Stimulated activated CD8-positive, alpha-beta memory T cell treated with anti-CD3 and anti-CD28 coated beads, Interleukin-15, amount 100 ng/mL, for 48 hours (primary cell): ENCODE data around the gene PEX5.
"Not testable (repeated sequence)": the region's sequence is repeated elsewhere in the genome, so short reads cannot be mapped to it uniquely, and the experiment has no call there.

ENCODE experiments used
- DNase-seq, 2 donors: peaks; one replicate each; pipeline ENCODE4 v3.0.0-alpha.2; 2020; ENCODE audit warnings: low read depth in 2 of 2

Gene PEX5

DNA sequence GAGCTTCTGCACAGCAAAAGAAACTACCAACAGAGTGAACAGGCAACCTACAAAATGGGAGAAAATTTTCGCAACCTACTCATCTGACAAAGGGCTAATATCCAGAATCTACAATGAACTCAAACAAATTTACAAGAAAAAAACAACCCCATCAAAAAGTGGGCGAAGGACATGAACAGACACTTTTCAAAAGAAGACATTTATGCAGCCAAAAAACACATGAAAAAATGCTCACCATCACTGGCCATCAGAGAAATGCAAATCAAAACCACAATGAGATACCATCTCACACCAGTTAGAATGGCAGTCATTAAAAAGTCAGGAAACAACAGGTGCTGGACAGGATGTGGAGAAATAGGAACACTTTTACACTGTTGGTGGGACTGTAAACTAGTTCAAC, 24.3 kb downstream of the PEX5 start:
- not testable (repeated sequence) for DNase-seq

DNA sequence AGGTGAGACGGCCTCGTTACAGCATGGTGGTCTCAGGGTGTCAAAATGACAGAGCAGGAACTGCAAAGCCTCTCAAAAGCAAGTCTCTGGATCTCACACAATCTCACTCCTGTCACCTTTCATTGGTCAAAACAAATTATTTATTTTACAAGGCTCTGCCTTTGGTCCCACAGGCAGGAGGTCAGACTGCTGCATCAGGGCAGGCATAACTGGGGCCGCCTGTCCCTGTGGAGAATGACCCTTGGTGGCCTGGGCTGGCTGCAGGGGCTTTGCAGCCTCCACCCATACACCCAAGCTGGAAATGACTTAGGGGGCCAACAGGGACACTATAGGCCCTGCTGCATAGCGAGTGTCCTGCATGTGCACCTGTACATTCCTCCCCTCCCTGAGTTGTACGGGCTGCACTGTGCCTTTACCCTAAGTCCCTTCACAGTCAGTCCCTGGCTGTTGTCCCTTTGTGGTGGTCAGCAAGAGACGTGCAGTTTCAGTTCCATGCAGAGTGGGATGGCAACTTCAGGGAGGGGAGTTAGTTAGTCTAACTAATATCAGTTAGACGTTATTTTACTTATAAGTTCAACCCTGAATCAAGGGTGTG, 28.1 kb downstream of the PEX5 start:
- no peak for DNase-seq

DNA sequence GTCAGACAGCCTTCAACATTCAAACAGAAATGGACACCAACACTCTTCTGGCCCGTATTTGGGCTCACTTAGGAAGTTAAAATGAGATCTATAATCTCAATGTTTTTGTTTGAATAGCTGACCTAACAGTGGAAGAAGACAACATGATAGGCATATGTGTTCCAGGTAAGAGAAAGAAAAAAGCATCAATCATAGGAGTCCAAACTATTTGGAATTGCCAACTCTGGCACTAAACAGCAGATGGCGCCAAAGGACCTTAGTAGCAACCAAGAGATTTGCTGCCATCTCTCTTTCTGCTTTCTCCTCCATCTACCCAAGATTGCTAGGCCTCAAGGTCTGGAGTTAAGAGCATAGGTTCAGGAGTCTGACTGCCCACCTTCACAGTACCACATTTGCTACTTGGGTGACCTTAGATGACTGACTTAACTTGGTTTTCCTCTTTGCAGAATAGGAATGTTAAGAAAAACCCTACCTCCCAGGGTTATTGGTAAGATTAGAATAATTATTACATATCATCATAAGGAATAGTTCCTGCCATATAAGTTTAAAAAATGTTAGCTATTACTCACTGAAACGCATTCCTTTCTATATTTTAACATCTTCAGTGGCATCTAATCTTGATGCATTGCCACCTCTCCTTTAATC, 30.2 kb downstream of the PEX5 start:
- peak; percentile 21 to 25 for DNase-seq

DNA sequence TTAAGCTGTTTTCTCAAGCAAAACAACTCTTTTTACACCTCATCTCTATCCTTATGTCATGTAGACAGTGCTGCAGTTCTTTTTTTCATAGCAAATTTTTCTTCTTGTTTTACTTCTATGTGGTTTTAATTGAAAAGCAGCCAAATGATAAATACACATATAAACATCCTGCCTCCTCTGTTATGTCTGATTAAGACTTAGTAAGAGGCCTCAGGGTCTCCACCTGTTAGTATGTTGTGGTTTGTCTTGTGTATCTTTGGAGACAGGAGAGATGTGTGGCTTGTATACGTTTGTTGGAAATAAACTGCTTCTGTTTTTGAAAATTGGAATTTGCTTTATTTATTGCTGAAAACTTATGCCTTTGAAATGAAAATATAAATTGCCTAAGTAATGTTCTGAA, 32.0 kb downstream of the PEX5 start:
- no peak for DNase-seq

DNA sequence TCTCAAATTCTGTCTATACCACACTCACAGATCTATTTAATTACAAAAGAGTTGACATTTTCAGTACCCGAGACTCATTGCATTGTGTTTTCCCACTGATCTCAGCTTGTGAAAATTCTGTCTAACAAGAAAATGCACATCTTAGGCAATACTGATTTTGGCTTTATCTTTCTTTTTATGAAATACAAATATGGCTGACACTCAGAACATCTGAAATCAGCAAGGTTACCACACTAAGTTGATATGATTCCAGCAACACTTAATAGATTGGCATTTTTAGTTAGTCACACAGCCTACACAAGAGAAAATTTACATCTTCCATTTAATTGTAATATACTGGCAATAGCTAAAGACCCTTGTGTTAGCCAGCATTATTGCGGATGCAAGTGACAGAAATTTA, 40.3 kb downstream of the PEX5 start:
- DNase-seq, result no peak

DNA sequence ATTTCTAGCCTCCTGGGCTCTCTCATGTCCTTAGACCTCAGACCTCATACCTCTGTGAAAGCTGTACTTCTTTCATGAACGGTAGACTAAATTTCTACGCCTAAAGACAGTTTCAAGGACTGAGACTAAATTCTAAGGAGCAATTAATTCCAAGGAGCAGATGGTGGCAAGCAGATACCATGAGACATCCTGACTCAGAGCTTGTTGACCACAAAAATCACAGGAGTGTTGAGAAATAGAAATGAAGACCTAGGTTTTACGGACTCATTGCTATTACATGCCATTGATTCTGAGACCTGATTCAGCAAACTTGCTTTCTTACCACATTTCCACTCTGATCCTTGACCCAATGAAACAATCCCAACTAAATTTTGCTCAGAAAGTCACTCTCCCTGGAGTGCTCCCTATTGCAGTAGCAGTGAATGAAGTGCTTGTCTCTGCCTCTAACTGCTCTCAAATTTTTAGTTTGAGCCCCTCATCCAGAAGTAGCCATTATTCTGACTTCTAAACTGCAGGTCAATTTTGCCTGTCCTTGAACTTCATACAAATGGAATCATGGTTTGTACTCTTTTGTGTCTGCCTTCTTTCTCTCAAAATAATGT, 52.0 kb downstream of the PEX5 start:
- no peak for DNase-seq

DNA sequence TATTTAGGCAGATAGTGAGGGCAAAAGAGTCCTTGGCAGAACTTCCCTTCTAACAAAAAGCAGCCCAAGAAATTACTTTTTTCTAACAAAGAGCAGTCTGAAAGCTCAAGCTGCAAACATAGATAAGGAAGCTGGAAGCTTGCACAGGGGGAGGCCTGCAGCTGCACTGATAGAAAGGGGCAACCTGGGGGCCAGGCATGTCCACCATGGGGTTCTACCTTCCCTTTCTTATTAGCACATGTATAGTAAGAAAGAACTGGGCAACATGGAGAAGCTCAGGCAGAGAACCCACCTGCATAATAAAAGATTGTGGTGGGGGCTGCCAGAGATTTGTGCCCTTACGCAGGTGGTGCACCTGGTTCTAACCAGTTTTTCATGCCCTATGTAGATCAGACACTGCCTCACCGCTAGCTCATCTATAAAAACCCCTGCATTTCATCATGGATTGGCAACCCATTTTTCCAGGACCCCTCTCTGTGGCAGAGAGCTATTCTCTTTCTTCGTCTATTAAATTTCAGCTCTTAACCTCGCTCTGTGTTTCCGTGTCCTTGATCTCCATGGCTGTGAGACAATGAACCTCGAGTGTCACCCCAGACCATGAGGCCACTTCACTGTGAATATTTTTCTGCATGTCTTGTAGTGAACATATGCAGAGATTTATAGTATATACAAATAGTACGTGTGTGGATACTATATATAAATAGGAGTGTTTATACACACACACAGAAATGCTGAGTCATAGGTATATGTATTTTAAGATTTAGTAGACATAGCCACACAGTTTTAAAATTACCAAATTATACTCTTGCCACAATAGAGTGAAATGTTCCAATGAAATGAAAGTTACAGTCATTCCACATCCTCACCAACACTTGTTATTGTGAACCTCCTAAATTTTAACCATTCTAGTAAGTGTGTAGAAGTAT, 53.0 kb downstream of the PEX5 start:
- DNase-seq, result no peak

DNA sequence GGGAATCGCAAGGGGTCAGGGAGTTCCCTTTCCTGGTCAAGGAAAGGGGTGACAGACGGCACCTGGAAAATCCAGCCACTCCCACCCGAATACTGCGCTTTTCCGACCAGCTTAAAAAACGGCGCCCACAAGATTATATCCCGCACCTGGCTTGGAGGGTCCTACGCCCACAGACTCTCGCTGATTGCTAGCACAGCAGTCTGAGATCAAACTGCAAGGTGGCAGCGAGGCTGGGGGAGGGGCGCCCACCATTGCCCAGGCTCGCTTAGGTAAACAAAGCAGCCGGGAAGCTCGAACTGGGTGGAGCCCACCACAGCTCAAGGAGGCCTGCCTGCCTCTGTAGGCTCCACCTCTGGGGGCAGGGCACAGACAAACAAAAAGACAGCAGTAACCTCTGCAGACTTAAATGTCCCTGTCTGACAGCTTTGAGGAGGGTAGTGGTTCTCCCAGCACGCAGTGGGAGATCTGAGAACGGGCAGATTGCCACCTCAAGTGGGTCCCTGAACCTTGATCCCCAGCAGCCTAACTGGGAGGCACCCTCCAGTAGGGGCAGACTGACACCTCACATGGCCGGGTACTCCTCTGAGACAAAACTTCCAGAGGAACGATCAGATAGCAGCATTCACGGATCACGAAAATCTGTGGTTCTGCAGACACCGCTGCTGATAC, 62.0 kb downstream of the PEX5 start:
- not testable (repeated sequence) for DNase-seq

DNA sequence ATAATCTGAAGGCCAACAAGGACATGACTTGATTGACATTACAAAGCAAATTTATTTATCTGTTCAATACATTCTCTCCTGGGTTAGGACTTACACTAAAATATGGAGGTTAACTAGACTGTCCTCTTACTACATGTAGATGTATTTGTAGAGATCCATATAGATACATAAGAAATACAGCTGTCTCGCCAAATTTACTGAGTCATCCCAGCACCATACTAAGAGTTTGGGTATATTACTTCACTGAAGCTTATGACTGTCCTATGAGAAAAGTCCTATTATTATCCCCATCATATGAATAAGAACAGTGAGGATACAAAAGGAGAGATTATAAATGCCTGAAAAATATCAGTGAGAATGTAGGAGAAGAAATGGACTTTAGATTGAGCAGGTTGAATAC, 69.6 kb downstream of the PEX5 start:
- DNase-seq, result no peak
